HG03439 (cell line): Measurements from ENCODE around the gene CPED1.
"Not testable (repeated sequence)": the region's sequence is repeated elsewhere in the genome, so short reads cannot be mapped to it uniquely, and the experiment has no call there.

Experiments used
- ATAC-seq: cut with Tn5 transposase; IDR thresholded peaks from one replicate; pipeline ENCODE4 v1.9.1; 2021; ENCODE audit warnings: mild to moderate bottlenecking, moderate library complexity; ENCODE audit not compliant: unreplicated experiment

The CPED1 gene

DNA sequence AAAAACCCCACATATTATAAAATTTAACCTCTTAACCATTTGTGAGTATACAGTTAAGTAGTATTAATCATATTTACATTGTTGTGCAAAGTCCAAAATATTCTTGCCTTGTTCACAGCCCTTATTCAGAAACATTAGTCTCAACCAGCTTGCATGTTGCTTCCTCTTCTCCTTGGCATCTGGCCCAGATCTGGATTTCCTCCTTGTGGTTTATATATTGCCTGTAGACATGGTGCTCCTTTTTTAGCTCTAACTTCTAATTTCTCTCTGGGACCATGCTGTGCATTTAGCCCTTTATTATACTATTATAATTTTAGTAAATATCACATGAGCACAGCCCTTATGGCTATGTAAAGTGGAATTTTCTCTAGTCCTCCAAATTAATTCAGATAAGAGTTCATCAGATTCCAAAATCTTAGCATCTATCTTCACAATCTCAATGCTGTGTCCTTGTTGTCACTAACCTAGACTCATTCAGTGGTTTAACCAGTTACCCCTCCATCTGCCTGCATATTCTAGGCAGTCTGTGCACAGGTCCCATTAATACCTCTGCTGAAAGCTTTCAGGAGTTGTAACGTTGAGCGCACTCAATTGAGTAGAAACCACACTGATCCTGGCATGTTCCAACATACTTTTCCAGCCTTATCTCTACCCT is 7.9 kb downstream of the CPED1 start:
- ATAC-seq: no peak

DNA sequence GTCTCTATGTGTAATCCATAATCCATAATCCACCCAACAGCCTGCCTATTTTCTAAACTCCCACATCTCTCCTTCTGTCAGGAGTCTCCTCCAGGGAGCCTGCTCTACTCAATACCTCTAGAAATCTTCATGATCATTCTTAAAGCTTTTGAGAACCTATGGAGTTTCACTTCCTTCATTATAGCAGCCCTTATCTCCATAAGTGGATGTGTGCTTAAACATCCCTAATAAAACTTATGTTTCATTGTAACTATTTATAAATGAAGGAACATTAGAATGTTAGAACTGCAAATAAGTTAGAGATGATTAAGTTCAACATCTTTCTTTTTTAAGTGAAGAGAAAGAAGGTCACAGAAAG is 8.5 kb downstream of the CPED1 start:
- ATAC-seq: no peak

DNA sequence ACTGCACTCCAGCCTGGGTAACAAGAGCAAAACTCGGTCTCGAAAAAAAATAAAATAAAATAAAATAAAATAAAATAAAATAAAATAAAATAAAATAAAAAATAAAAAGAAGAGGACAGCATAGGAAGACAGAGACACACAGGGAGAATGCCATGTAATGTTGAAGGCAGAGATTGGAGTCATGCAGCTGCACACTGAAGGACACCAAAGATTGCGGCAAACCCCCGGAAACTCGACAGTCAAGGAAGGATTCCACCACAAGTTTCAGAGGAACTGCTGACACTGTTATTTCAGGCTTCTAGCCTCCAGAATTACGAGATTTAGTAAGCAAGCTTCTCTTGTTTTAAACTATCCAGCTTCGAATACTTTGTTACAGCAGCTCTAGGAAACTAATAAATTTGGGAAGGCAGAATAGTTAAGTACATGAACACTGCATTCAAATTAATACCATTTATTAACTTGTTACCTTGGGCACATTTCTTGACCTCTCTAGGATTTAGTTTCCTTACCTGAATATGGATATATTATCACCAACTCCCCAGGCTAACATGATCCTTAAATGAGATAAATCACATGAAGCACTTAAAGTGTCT is 9.5 kb downstream of the CPED1 start:
- no peak for ATAC-seq

DNA sequence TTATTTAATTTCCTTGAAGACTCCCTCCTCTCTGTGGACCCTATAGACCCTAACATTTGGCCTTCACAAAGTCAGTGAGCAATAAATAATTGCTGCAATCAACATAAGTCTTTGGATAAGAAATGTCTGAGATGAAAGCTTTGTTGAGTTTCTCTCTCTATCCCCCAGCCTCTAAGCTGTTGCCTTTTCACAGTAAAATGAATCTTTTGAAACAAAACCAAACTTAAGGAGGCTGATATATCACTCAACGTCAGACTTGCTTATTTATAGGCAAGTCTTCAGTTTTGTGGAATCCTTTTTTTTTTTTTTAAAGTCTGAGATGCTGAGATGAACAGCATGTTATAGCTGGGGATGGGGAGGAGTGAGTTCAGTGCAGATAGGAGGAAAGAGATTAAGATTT is 10.0 kb downstream of the CPED1 start:
- no peak for ATAC-seq

DNA sequence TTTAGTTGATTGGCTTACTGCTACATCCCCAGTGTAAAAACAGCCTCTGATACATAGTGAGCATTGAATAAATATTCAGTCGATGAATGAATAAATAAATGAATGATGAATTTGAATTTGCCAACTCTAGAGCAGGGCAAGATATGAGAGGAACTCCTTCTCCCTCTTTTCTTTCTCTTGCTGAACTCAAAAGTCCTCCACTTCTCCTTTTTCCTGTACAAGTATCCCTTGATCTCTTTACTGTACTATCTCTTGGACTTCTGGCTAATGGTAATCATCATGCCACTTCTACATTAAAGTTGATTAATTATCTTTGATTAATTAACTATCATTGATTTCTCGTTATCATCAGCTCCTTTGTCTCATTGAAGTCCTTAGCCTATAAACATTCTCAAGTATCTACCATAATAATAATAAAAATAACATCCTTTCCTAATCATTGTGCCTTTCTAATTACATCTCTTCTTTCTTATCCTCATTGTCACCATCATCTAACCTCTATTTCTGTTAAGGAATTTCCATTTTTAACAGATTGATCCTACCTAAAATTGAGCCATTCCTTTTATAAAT is 10.6 kb downstream of the CPED1 start:
- no peak for ATAC-seq

DNA sequence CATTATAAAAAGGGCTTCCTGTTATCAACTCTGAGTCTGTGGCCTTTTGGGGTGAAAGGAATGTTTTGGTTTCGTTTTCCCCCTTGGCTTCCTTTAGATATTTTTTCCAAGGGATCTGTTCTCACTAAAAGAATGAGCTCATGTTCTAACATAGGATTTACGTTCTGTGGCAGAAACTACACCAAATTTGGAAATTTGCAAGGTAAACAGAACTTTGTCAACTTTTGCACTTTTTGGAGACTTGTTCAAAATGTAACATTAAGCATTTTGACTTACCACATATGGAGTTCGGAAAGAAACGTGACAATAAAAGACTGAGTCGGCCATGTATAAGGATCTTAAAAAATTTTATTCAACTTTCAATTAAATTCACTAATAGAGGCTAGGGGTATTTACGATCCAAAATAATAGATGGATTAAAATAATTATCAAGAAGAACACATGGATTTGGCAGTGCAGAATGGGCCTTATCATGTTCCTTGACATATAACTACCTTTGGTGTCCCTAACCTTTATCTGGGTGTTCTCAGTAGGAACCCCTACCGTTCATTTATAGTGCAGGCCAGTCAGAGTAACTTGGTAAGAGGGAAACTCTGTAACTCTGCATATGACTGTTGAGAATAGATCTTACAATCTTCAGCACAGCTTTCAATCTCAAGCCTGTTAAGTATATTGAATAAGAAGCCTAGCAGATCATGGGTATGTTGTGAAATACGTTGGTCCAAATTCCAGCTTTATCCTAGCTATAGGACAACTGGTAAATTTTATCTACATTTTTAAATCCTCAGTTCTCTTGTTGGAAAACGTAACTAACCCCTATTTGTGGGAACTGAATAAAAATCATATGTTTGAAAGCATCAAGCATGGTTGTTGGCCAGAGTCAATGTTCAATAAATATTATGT is 11.8 kb downstream of the CPED1 start:
- no peak for ATAC-seq

DNA sequence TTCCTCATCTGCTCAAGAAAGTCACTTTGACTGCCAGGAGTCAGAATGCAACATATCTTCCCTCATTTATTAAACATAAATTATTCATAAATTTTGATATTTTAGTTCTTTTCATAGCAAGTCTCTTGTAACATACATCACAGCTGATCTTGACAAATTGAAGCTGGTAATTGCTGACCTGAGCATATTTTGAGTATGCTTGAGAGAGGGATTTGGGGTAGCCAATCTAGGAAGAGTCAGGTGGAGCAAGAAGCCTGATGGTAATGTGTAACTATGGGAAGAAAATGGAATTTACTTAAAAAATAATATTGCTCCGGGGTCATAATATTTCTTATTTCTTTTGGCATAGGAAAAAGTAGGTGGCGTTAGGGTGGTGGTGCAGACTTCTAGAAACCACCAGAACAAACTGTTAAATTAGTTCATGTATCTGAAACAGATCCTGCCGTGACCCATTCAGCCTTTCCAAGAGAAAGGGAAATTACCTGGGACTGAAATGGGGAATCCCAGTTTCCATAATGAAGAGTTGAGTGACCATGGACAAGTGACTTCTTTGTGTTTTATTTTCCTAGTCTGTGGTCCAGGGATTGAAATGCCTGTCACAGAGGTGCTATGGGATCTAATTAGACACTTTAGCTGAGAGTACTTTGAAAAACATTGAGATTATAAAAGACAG is 12.9 kb downstream of the CPED1 start:
- no peak for ATAC-seq

DNA sequence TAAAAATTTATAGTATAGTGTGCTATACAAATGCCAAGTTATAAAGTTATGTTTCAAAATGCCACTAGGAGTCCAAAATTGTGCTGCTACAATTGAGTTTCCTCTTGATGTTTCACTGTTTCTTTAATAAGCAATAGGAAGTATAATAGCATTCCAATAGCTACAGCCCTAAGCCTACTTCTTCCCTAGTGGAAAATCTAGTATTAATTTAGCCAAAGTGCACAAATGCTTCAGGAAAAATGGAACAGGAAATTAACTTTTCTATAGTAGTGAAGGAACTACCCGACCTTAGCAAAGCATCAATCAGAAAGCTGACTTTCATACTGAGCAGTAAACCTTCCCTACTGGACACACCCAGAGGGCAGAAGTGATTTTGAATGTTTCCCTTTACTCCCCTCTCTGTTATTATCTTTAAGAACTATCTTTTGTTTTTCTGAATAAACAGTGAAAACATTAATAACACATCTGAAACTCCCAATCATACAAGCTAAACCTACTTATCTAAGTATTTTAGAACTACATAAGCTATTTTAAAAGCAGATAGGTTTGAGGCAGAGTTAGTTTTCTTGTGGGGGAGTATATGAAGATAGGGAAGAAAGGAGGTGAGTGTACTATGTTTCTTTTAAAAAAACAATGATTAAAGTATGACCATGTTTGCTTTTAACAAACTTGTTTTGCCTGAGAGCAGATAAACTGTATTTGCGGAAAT is 13.7 kb downstream of the CPED1 start:
- no peak for ATAC-seq

DNA sequence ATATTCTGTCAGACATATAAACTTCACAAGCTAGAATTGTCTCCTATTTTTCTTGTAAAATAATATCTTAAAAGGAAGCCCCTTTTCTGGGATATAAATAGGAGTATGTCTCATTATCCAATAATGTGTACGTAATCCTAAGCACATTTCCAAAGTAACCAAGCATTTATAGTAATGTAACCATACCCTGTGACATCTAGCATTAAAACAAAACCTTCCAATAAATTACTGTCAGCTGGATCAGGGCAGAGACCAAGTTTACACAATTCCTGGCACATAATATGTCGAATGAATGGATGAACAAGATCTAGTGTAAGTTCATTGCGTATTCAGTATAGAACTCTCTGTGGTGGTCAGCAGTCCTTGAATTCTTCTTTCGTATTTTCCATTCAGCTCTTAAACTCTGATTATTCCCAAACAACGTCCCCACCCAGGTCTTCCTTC is 14.3 kb downstream of the CPED1 start:
- no peak for ATAC-seq

DNA sequence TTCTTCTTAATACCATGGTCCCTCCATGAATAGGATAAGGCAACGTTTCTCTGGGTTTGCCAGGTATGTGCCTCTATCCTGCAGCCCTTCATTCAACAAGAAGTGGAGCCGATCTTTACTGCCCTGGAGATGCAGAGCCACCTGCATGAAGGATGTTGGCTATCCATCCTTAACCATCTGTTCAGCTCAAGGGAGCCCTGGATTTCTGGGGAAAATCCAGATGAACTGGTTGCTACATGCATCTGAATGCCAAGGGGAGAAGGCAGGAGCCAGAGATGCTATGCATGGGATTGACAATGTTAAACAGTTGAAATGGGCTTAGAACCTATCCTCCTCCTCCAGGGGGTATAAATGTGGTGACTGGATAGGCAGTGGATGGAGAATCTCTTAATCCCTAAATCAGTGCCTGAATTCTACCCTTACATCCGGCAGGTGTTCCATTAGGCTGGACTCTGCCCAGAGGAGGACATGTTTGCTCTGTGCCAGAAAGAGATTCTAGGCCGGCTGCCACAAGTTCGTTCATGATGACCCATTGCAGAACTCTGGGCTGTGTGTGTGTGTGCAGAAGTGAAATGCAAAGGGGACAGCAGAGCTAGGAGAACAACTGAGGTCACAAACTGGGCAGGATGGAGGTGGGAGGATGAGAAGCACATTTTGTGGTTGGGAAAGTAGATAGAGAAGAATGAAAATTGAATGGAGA is 15.6 kb downstream of the CPED1 start:
- no peak for ATAC-seq

DNA sequence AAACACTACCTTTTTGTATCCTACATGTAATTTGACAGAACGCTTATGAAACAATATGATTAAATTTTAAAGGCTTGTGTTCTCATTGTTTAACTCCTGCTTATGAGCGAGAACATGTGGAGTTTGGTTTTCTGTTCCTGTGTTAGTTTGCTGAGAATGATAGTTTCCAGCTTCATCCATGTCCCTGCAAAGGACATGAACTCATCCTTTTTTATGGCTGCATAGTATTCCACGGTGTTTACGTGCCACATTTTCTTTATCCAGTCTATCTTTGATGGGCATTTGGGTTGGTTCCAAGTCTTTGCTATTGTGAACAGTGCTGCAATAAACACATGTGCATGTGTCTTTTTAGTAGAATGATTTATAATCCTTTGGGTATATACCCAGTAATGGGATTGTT is 16.5 kb downstream of the CPED1 start:
- not testable (repeated sequence) for ATAC-seq

DNA sequence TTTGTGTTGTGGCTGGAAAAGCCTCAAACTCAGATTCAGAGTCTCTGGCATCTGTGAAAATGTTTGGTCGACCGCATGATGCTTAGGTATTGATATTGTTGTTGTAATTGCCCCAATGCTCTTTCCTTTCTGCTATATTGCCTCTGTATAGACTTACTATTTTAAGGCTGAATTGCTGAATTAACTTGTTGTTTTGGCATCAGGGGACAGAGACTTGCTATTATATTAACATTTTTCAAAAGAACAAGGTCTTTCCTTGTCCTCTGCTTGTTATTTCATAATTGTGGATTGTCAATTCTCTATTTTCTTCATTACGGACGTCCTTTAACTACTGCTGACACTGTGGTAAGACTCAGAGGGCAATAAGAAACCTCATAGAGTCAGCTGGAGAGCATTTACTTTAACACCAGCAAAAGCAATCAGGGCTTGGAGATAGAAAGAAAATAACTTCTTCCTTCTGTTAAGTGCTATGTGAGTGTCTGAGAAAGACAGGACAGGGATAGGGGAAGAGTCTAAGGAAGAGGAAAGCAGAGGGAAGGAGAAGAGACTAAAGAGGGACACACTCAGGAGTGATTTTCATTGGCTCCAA is 17.6 kb downstream of the CPED1 start:
- no peak for ATAC-seq

DNA sequence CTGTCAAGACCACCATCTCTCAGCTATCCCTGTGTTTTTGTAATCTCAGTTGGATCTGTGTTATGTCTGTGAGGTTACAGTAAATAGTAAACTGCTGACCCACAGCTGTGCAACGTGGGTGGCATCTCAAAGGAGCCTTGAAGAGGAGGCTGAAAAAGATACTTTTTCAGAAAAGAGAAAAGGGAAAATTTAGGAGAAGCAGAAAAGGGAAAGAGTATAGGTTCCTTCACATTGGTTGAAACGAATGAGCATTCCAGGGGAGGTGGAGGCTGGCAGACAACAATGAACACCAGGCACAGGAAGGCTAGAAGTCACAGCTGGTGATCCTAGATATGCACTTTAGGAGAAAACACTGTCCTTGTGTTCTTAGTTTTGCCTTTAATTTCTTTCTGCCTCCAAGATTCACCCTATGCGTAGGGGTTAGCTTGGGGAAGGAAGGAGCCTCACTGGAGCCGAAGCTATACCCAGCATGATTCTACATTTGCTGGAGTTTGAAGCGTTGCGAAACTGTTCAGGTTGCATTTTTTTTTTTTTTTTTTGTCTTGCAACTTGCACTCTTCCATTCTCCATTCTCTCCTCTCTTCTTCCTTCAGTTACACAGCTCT is 18.3 kb downstream of the CPED1 start:
- no peak for ATAC-seq

DNA sequence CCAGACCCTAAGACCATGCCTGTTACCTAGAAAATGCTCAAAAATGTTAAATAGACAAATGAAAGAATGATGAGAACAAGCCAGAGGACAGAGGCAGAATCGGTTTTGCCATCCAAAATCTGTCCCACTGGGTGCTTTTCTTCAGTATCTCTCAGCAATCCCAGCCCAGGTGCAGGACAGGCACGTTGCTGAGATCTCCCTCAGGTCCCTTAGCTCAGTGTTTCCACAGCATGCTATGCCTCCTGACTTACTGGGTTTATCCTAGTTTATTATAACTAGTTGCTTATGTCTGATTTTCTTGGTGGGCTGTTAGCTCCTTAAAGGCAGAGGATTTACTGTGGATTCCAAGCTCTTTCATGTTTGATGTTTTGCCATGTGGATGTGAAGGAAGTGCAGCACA is 20.3 kb downstream of the CPED1 start:
- ATAC-seq: no peak

DNA sequence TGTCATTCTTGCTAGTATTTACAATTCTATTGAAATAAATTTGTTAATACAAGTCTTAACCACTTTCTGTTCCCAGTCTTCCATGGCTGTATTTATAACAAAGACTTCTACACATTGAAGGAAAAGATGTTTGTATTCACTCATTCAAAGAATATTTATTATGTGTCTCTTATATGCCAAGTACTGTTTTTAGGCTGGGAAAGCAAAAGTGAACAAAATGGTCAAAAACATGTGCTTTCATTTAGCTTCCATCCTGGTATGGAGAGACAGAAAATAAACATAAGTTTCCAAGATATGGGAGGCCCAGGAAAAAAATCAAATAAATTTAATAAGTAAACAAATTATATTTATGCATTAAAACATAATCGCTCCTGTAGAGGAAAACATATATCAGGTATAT is 22.9 kb downstream of the CPED1 start:
- no peak for ATAC-seq

DNA sequence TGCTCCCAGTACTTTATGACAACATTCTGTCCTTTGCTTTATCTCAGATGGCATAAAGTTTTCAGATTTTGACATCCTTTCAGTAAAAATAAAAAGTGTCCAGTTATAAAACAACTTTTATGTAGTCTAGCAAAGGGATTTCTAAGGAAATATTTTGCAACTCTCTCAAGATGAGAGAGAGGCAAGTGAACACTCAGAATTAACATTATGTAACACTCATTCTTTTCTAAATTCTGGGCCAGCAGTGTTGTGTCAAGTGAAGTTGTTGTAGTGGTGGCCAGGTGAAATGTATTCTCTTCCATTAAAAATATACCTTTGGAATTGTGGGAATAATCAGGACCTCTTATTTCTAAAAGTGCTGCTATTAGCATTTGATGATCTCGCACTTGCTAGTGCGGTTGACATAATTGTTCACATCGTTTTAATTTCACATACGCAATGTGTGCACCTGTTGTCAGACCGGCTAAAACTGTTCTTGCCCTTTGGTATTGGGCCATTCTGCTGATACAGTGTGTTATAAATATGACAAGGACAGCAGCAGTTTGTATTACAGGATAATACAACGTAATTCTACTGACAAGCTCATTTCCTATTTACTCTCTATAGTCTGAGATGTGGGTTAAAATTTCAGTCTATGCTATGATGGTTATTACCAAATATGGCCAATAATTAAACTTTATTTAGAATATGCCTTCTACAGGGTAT is 23.8 kb downstream of the CPED1 start:
- ATAC-seq: no peak

DNA sequence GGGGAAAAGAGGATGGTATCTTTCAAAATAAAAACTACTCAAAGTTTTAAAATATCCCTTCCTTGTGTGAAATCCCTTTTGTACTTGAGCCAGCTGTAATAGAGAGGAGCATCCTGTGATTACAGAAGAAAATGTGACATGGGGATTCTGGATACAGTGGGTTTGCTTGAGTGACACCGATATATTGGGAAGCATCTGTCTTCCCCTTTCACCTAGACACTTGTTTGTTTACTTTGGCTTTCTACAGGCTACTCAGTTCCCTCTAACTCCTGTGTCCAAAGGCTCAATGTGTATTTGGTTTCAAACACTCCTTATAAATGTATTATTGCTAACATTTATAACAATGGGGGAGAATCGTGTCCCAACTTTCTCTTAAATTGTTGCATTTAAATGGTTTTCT is 24.4 kb downstream of the CPED1 start:
- ATAC-seq: no peak

DNA sequence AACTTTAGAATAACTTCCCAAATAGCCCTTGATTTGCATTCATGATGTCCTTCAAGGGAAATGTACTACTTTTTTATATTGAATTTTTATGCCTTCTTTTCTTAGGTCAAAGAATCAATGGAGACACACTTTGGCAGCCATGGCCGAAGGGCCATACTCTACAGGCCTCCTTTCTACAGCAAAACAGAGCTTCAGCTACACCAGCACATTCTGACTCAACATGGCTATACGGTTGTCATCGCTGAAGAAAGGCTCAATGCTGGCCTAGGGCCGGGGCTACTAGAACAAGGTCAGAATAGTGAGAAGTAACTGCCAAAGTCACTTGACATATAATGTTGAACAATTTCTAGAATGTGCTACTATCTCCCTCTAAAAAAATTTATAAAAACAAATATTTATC is 27.0 kb downstream of the CPED1 start:
- no peak for ATAC-seq

DNA sequence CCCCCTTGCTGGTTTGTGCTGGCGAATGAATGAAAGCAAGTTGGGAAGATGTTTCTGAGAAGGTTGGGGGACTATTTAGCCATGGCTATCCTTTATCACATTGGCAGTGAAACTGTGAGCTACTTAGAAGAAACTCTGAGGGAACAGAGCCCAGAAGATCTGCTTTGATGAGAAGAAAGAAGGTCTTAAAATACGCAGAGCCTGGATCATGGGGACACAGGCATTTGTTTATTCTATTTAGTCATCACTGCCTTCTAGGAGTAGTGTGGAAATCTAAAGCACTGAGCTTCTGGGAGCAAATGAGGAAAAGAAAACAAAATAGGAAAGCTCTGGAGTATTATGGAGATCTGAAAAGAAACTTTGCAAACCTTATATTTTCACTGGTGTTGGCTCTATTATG is 28.5 kb downstream of the CPED1 start:
- no peak for ATAC-seq
